NCI-H146 (cell line): ENCODE data around the gene BOD1.
"Not testable (repeated sequence)": the region's sequence is repeated elsewhere in the genome, so short reads cannot be mapped to it uniquely, and the experiment has no call there.

Experiments
- DNase-seq: peaks from one replicate; lab custom pipeline; 2025; lab: John Stamatoyannopoulos, UW

BOD1 gene

DNA sequence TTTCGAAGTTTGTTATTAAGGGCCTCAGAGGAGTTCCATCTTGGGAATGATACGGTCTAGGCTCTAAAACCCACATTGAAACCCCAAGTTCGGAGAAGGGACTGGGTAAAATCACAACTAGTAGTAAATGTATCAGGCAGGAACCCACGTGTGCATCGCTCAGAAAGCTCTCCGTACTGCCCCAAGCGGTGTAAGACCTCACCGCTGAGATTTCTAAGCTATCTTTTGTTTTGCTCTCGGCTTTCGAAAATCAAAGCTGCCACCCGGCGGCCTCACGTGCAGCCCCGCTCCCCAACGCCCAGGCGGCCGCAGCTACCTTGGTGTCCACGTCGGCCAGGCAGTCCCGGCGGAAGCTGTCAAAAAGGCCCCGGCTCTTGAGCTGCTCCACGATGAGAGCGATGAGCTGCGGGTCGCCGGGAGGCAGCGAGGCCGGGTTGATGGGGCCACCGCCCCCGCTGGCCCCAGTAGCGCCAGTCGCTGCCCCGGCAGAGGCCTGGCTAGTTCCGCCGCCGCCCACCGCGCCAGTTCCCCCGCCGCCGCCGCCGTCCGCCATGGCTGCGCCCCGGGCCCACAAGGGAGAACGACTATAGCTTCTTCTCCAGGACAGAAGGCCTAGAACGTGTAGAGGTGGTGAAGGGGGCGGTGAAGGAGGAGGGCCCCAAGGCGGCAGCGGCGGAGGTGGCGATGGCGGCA, 420 bp downstream of the BOD1 start:
- DNase-seq, result peak; percentile 67

DNA sequence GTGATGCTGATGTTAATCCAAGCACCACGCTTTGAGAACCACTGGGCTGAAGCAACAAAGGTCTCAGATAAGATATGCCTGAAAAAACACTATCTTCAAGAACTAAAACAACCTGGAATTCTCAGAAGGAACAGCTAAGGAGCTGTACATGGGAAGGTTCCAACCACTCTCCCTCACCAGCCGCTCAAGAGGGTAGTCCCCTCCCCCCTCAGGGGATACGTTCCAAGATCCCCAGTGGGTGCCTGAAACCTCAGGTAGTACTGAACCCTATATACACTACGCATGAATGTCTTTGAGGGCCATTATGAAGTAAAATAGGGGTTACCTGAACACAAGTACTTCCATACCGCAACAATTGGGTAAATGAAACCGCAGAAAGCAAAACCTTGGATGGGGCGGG, 1.9 kb downstream of the BOD1 start:
- DNase-seq, result no peak

DNA sequence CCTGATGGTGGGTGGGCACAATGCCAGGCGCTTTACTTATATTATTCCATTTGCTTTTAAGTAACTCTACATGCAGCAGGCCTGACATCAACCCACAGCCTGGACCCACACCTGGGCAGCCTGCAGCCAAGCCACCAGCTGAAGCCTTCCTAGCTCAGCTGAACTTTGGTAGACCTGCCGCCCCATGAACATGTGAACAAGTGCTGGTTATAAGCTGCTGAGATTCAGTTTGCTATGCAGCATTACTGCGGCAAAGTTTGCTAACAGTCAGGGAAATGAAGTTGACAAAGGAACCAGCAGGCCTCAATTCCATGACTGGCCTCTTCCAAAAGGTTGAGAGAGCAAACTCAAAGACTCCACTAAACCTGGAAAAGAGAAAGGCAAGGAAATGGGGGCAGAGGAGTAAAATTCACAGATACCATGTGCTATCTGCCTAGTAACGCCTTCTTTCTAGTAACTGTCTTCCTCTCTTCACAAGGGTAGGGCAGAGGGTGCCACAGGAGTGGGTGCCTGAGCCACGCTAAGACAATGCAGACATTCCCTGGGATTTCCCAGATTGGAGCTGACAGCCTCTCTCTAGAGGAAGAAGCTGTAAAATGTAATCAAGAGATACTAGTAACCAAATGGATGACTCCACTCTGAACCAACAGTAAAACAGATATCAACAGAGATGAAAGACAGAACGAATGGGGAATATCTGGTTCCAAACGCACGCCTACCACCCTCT, 2.9 kb downstream of the BOD1 start:
- no peak for DNase-seq

DNA sequence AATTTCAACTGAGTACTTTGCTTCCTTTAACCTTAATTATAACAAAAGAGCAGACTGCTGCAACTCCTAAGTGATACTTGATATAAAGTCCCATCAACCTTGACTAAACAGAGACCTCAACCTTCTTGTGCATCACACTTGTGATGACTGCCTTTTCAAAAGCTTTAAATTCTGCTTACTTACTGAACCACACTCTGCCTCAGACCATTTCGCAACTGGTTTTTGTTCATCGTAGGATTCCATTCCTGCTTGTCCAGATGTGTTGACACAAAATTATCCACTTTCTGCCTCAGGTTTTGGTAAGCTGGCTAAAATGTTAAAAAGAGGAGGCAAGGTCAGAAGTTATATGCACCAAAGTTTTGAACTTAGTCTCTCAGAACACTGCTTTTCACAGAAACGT, 3.5 kb downstream of the BOD1 start:
- no peak for DNase-seq

DNA sequence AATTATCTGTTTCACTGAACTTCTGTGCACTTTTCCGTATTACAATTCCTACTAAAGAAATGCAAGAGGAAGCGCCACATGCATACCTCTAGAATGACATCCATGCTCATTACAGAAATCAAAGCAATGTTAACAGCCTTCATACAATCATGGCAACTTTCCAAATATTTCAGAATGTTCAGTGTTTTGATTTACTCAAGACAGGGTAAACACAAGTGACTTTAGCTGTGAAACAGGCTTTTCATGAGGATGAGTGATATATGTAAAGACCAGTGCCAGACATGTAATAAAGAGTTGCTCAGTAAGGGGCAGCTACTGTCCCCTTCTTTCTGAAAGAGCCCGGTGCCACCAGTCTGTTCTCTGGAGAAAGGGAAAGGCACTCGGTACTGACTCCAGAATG, 4.7 kb downstream of the BOD1 start:
- DNase-seq, result no peak

DNA sequence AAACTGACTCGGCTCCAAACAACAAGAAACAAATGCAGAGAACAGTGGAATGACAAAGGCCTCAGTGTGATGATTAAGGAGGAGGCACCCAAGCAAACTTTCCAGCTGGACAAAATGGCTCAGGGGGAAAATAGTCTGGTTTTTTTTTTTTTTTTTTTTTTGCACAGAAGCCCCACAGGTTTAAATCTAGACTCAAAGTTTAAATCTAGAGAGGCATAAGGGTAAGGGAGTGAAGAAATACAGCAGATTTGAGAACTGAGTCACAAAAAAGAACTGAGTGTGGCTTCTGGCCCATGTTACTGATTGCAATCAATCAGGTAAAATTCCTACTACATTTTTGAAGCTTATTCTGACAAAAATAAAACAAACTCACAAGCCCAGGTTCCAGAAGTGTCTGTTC, 12.3 kb downstream of the BOD1 start:
- DNase-seq, result no peak

DNA sequence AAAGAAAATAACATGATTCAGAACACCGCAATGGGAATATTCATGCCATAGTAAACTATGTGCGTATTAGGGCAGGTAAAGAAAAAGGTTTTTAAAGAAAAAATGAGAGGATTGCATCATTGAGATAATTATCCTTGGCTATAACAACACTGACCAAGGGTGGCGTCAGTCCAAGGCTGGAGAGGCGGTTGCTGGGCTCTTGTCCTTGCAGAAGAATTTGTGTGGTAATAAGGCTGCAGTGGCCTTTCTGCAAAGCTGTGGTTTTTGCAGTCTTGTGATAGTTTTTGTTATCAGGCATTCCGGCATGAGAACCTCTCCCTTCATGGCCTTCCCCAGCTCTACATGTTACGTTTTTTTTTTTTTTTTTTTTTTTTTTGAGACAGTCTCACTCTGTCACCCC, 14.0 kb downstream of the BOD1 start:
- no peak for DNase-seq

DNA sequence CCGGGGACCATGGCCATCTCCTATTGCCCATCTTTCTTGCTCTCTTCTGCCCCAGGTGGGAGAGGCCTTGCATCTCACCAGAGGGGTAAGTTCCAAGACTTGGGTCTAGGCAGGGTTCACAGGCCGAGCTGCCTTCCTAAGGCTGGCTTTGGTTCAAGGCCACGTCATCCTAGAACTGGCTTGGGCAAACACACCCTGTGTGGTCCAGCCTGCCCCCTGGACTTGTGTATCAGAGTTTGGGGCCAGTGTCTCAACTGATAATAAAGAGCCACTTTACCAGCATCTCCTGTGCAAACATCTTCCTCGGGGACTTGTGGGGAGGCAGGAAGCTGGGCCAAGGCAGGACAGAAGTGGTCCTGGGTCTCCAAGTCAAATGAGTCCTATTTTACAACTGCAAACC, 17.8 kb downstream of the BOD1 start:
- DNase-seq, result no peak

DNA sequence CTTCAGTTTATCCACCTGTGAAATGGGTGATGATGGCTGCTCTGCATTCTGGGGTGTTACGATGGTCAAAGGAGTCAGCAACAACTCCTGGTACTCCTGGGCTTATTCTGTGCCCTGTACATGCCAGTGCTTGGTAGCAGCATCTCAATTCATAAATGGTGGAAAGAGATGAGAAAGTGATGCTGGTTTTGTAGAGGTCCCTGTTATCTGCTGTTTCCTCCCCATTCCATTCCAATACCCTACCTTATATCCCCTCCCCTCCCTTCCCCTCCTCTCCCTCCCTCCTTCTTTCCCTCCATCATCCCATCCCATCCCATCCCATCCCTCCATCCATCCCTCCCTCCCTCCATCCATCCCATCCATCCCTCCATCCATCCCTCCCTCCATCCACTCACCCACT, 19.1 kb downstream of the BOD1 start:
- DNase-seq, result no peak

DNA sequence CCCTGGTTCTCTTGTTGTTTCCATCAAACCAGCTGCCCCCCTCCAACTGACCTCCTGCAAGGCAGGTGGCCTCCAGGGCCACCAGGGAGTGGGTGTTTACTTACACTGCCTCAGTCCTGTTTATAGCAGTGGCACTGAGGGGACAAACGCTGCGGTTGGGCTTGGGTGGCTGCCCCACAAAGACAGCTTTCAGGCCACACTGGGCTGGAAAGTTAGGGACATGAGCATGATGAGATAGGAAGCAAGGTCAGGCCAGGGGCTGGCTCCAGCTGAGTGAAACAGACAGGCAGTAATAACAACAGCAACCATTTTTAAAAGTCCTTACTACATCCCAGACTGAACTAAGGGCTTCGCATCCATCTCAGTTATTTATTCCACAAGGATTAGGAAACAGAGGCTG, 20.6 kb downstream of the BOD1 start:
- no peak for DNase-seq

DNA sequence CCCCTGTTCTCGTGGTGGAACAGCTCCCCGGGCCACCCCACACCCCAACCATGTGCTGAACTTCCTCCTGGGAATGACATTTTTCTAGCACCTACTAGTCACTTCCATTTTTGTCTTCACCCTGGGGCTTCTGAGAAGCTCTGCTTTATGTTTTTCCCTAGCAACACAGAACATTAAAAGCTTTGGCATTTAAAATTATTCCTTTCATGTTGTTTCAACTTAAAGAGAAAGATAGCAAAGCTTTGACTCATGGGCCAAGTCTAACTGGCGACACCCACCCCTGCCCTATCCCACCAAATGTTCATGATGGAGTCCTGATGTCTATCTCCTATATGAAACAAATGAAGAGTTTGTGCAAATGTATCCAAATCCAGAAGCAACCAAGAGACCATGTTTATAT, 22.4 kb downstream of the BOD1 start:
- DNase-seq, result no peak

DNA sequence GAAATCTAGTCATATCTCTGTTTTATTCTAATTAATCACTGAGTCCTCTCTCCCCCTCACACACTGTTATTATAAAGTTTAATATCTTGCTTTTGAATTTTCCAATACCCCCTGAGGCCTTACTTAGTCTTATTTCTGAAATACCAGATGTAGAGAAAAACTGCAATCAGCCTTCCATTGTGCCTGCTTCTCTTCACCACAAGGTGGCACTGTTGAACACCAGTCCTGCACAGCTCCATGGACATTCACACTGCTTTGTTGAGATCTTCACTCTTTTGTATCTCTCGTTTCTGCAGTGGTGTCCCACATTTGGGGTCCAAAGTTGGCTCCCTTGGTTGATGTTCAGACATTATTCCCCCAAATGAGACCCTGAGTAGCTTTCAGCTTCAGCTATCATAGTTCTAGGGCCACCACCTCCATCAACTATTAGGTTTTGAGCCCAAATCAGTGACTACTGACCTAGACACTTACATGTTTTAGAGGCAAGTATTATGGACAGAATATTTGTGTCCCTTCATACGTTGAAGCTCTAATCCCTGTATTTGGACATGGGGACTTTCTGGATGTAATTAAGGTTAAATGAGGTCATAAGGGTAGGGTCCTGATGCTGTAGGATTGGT, 24.3 kb downstream of the BOD1 start:
- no peak for DNase-seq

DNA sequence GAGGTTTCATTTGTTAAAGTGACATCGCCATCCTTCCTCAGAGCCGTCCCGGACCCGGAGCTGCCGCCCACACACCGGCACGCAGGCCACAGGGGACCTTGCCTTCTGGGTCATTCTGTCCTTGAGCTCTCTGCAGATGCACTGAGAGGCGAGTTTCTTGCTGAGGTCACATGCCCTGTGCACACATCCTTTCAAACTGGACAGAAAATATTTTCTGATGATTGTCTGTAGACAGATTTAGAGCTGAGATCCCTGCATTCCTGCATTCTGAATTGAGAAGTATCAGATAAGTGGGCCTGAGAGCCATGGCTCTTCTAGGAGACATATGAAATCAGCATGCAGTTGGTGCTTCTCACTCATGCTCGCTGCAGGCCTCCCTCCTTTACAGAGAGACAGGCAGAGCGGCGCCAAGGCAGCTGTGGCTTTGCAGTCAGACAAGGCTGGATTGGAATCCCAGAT, 25.4 kb downstream of the BOD1 start:
- DNase-seq, result no peak

DNA sequence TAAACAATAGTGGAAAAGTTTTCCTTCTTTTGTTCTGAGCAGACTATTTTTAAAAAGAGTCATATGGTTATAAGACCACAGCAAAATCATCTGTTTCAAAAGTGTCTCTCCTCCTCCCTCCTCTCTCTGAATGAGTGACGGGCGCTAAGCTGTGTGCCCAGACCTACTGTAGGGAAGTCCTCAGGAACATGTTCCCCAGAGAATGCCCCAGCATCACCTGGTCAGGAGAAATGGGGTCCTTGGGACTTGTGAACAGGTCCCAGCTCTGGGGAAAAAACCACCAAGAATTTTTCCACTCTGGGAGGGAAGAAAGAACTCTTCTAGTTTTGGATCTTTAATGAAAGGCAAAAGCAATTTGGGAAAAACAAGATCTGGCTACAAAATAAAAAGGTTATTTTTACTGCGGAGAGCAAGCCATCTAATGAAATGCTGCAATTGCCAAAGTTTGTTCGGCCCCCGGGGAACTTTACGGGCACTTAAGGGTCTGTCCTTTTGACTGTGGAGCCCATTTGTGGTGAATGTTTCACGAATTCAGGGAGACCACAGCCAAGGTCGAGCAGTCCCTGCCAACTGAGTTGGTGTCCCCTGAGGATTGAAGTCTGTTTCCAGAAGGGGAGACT, 25.9 kb downstream of the BOD1 start:
- no peak for DNase-seq

DNA sequence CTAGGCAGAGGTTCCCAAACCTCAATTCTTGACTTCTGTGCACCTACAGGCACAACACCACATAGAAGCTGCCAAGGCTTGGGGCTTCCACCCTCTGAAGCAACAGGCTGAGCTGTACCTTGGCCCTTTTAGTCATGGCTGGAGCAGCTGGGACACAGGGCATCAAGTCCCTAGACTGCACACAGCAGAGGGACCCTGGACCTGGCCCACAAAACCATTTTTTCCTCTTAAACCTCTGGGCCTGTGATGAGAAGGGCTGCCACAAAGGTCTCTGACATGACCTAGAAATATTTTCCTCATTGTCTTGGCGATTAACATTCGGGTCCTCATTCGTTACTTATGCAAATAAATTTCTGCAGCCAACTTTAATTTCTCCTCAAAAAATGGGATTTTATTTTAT, 30.3 kb downstream of the BOD1 start:
- DNase-seq, result not testable (repeated sequence)

DNA sequence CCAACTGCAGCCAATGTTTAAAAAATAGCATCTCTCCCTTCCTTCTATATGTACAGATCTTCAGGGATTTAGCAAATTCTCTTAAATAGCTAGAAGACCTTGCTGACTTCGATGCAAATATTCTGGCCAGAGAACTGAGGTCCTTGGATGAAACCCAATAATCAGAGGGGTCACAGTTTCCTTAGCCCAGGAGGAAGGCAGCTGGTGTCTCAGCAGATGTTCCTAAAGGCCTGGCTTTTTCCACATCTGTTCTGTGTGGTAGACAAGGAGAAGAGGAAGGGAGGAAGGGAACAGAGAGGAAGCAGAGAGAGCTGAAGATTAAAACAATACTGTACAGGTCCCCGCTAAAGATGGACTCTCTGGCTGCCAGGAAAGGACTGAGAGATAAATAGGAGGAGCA, 33.1 kb downstream of the BOD1 start:
- no peak for DNase-seq

DNA sequence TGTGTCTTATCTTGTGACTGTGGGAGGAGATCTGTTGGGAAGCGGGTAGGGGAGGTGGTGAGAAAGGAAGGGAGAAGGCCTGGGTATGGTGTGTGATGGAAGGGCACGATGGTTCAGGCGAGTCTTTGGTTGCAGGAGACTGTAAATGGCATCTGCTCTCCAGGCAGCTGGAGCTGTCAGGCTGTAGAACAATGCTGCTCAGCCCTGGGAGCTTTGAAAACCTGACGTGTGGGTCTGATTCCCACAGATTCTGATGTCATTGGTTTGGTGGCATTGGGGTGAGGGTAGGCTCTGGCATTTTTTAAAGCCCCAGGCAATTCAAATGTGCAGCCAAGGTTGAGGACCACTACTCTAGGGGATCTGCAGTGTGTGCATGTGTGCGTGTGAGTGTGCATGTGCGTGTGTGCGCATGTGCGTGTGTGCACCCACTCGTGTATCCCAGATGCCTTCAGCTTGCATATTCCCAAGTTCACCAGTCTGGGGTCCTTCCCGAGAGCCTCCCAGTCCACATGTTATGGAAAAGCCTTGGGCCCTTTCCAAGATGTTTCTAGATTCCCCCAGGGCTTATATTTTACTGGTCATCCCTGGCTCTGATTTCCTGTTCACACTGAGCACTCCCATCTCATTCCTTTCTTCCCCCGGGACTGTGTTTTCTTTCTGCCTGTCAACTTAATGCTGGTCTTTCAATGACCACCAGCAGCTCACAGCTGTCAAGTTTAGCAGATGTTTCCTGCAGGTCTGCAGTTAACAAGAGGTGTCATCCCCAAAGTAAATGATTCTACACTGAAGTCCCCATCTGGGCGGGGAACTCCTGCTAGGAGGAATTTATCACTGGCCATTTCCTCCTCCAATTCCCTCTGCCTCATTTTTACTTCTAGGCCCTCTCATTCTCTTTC, 34.0 kb downstream of the BOD1 start:
- DNase-seq, result no peak

DNA sequence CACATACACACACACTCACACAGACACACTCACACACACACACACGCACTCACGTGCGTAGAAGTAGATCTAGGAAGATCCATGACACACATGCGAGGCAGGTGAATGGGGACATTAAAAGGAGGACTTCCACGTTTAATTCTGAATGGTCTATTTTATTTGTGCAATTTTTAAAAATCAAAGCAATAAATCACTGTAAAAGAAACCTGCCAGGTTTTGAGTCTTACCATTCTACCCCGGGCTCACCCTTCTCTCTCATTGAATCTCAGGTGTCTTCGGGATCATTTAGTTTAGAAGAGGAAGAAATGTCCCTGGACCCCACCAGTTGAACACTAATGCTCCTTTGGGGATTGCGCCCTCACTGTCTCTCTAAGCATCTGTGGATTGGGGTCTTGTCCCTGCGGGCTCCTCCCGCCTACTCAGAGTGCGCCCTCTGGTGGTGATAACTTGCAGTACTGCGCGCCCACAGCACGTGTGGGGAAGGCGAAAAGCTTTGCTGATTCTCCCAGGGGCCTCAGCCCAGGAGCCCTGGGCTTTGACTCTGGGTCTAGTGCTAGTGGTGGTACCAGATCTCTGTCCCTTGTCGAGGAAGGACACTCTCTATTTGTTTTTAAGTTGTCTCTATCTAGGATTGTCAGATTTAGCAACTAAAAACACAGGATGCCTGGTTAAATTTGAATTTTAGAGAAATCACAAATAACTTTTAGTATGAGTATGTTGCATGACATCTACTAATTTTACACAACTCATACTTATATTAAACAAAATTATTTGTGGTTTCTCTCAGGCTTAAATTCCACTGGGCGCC, 34.8 kb downstream of the BOD1 start:
- no peak for DNase-seq

DNA sequence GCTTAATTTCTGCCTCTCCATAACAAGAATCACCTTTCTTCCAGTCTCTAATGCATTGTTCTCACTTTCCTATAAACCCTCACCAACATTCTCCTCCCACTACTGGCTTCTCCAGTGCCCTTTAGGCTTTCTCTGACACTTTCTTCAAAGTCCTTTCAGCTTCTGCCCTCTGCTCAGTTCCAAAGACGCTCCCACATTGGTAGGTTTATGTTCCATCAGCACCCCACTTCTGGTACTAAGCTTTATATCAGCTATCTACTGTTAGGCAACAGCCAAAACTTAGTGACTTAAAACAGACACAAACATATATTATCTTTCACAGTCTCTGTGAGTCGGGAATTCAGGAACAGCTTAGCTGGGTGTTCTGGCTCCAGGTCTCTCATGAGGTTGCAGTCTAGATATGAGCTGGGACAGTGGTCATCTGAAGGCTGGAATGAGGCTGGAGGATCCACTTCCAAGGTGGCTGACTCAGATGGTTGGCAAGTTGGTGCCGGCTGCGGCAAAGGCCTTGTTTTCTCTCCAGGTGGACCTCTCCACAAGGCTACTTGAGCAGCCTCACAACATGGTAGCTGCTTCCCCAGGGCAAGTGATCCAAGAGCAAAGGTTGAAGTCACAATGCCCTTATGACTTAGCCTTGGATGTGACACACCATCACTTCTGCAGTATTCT, 37.4 kb downstream of the BOD1 start:
- no peak for DNase-seq

DNA sequence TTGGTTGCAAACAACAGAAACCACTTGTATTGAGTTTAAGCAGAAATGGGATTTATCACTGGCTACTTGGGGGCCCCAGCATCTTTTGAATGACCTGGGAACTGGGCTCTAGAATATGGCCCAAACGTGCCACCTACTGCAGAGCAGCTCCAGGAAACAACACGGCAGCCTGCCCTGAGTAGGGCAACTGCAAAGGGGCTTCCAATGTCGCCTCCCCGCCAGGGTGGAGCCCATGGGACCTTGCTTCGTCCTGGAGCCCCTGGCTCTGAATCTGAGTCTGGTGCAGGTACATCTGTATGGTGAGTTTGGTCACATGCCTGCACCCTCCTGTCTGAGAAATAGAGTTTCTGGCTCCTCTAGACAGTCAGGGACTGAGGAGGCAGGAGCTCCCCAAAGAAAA, 38.6 kb downstream of the BOD1 start:
- no peak for DNase-seq

DNA sequence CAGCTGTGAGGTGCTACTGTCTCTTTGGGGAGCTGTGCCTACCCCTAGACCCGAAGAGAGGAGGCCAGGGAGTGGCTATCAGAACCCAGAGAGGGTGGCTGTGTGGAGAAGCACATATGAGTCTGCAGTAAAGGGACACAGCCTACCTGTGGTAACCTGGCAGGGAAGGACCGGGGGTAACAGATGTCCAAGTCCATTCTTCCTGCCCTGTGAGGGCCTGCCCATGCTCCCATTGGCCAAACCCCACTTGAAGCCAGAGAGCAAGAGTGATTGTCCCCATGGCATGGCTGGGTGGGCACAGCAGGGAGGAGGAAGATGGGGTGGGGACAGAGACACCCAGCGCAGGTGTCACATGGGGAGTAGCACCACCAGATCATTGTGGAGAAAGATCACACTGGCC, 39.3 kb downstream of the BOD1 start:
- DNase-seq, result no peak
